ENCODE results near the gene COL19A1. TPM values are rescaled to one million over a fixed set of nuclear protein-coding genes. Genes with fewer than 3 reads are reported as not detected.

COL19A1 gene
- total and polyA plus RNA-seq, 12 donors = 0.26 to 2.8 (median 1.7) TPM

GRCh38 chr6:70172252-70172651 is 305.9 kb downstream of the COL19A1 start:
- ATAC-seq (no peak), DNase-seq (no peak)
- no peak for TF ChIP-seq CTCF (IDR thresholded peaks at IDR 0.05)
- intact Hi-C loops (cut with DNase I) = no loop called here
- no peaks in the 10 kb centered on the region for H3K4me1 ChIP-seq
- no peak overlapping the region for H3K27ac ChIP-seq
- 42 to 52% methylated on average over 2 of the region's 2 CpGs for WGBS, 2 donors
- H3K36me3 ChIP-seq = no peaks in the 10 kb centered on the region
- no peak overlapping the region for H3K4me3 ChIP-seq
- H3K9me3 ChIP-seq = no peaks in the 10 kb centered on the region
- peaks cover 0 to 3% (median 0%) of the 10 kb centered on the region in 7 donors for H3K27me3 ChIP-seq

- 76 to 78% methylated on average over 2 of the region's 2 CpGs for WGBS, 2 donors
- intact Hi-C loops (cut with DNase I) = no loop called here
- H3K4me3 ChIP-seq = no peak overlapping the region
These were observed 309.4 kb downstream of the COL19A1 start for GRCh38 chr6:70175770-70176169.

GRCh38 chr6:70176842-70177550 is 310.6 kb downstream of the COL19A1 start:
- no peaks in the 10 kb centered on the region for H3K4me1 ChIP-seq
- DNase-seq (no peak), ATAC-seq (no peak)
- no peak for TF ChIP-seq CTCF (IDR thresholded peaks at IDR 0.05)
- no peaks in the 10 kb centered on the region for H3K27me3 ChIP-seq
- H3K36me3 ChIP-seq = no peaks in the 10 kb centered on the region
- H3K4me3 ChIP-seq = no peak overlapping the region
- WGBS, 2 donors = 67 to 72% methylated on average over 3 of the region's 3 CpGs
- peaks cover 0 to 5% (median 0%) of the 10 kb centered on the region in 11 donors for H3K9me3 ChIP-seq
- no peak overlapping the region for H3K27ac ChIP-seq
- intact Hi-C loops (cut with DNase I) = no loop called here

More at GRCh38 chr6:70175770-70176169, 309.4 kb downstream of the COL19A1 start:
- DNase-seq = no peak
- no peak for TF ChIP-seq CTCF (IDR thresholded peaks at IDR 0.05)
- no peak overlapping the region for H3K27ac ChIP-seq
- ATAC-seq = no peak
- H3K36me3 ChIP-seq = no peaks in the 10 kb centered on the region
- no peaks in the 10 kb centered on the region for H3K4me1 ChIP-seq
- H3K27me3 ChIP-seq = no peaks in the 10 kb centered on the region
- peaks cover 0 to 5% (median 0%) of the 10 kb centered on the region in 11 donors for H3K9me3 ChIP-seq

GRCh38 chr6:70180183-70180900 is 314.0 kb downstream of the COL19A1 start:
- WGBS, 2 donors = 86 to 90% methylated on average over 2 of the region's 2 CpGs
- ATAC-seq = no peak

More at GRCh38 chr6:70180183-70180900, 314.0 kb downstream of the COL19A1 start:
- intact Hi-C loops (cut with DNase I) = no loop called here
- Histone ChIP-seq H3K27ac (no peak overlapping the region), H3K4me1 (no peaks in the 10 kb centered on the region), H3K27me3 (no peaks in the 10 kb centered on the region), H3K9me3 (peaks cover 0 to 5% (median 0%) of the 10 kb centered on the region in 11 donors), H3K4me3 (no peak overlapping the region), H3K36me3 (peaks cover 0 to 3% (median 0%) of the 10 kb centered on the region in 9 donors)
- TF ChIP-seq CTCF (IDR thresholded peaks at IDR 0.05) = no peak
- no peak for DNase-seq
